Ishikawa (cell line): ENCODE data around the gene WSCD2.

ENCODE experiments used
- CEBPB ChIP-seq: IDR thresholded peaks from 2 replicates; pipeline ENCODE4 v1.6.1; 2012
- CREB1 ChIP-seq: IDR thresholded peaks from 2 replicates; pipeline ENCODE4 v1.6.1; 2012; ENCODE audit warnings: low read depth
- EP300 ChIP-seq: IDR thresholded peaks from 2 replicates; pipeline ENCODE4 v1.6.1; 2012; ENCODE audit warnings: borderline replicate concordance
- FOXM1 ChIP-seq: IDR thresholded peaks from 2 replicates; pipeline ENCODE4 v1.6.1; 2012; ENCODE audit warnings: low read depth, borderline replicate concordance
- MAX ChIP-seq: IDR thresholded peaks from 2 replicates; pipeline ENCODE4 v1.6.1; 2012
- RAD21 ChIP-seq: IDR thresholded peaks from 2 replicates; pipeline ENCODE4 v1.6.1; 2012; ENCODE audit warnings: low read depth
- TAF1 ChIP-seq: IDR thresholded peaks from 2 replicates; pipeline ENCODE4 v1.6.1; 2012; ENCODE audit warnings: low read depth, mild to moderate bottlenecking
- TCF12 ChIP-seq: IDR thresholded peaks from 2 replicates; pipeline ENCODE4 v1.6.1; 2012; ENCODE audit warnings: low read depth
- USF1 ChIP-seq: IDR thresholded peaks from 2 replicates; pipeline ENCODE4 v1.6.1; 2012
- YY1 ChIP-seq: IDR thresholded peaks from 2 replicates; pipeline ENCODE4 v1.6.1; 2012; ENCODE audit warnings: low read depth

GRCh38 chr12:108121728-108122471, 7.2 kb upstream of the WSCD2 start:
- TF ChIP-seq TAF1 (no peak), CREB1 (no peak), CEBPB (no peak), TCF12 (no peak), EP300 (no peak), MAX (no peak), YY1 (no peak), USF1 (no peak), FOXM1 (no peak), RAD21 (no peak)
